HL-60 (cell line): ENCODE results near the gene ADGRB3.

Experiments
- DNase-seq, 2 experiments: peaks; one replicate each; pipeline ENCODE4 v3.0.0-alpha.2; 2010 to 2020; ENCODE audit warnings: low read depth in 1 of 2, low spot score in 1 of 2
- H3K27ac ChIP-seq: fragments of 250-450 bp; sonication (Bioruptor Pico); replicated peaks from 2 replicates; pipeline ENCODE4 v1.5.1; 2020; ENCODE audit warnings: mild to moderate bottlenecking, moderate library complexity
- H3K27me3 ChIP-seq: fragments of 250-450 bp; sonication (Bioruptor Pico); 2 replicates; pipeline ENCODE4 v1.5.1; 2021; ENCODE audit warnings: mild to moderate bottlenecking, moderate library complexity; ENCODE audit not compliant: insufficient read depth, poor library complexity, severe bottlenecking
- H3K4me3 ChIP-seq: replicated peaks from 2 replicates; pipeline ENCODE4 v1.5.1; 2011; ENCODE audit warnings: mild to moderate bottlenecking, control low read depth, low read length; ENCODE audit not compliant: insufficient read depth
- GABPA ChIP-seq: IDR thresholded peaks from 2 replicates; pipeline ENCODE4 v1.6.1; 2012; ENCODE audit warnings: low read depth
- POLR2AphosphoS5 ChIP-seq: IDR thresholded peaks from 2 replicates; pipeline ENCODE4 v1.6.1; 2012; ENCODE audit warnings: low read depth
- SPI1 ChIP-seq: IDR thresholded peaks from 2 replicates; pipeline ENCODE4 v1.6.1; 2012; ENCODE audit warnings: low read depth, mild to moderate bottlenecking, borderline replicate concordance
- TF ChIP-seq, protein P1 (sequence below): IDR thresholded peaks from one replicate; pipeline ENCODE4 v1.5.1; 2011; ENCODE audit warnings: low read length, control low read depth, inconsistent platforms; ENCODE audit not compliant: insufficient read depth
- TF ChIP-seq, protein P2 (sequence below): IDR thresholded peaks from 2 replicates; pipeline ENCODE4 v1.6.1; 2012; ENCODE audit warnings: low read depth; ENCODE audit not compliant: insufficient replicate concordance

ADGRB3 gene

DNA sequence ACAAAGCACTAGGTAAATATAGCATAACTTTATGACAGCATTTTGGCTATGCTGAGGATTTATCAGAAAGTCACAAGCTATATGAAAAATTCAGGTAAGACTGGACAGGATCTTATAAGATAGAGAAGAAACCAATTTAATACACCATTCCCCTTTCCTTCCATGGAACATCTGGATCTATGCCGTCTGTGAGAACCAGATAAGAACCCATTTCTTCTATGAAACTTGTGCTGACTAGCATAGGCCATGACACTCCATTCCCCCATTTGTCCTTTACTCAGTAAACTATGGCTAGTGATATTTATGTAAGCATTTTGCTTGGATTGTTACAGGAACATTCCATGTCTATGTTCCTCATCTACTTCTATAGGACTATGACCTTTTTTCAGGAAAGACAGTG, 437.7 kb downstream of the ADGRB3 start:
- Histone ChIP-seq H3K27ac (no peak overlapping the region), H3K27me3 (no peaks in the 10 kb centered on the region), H3K4me3 (no peak overlapping the region)
- TF ChIP-seq, protein P1, sequence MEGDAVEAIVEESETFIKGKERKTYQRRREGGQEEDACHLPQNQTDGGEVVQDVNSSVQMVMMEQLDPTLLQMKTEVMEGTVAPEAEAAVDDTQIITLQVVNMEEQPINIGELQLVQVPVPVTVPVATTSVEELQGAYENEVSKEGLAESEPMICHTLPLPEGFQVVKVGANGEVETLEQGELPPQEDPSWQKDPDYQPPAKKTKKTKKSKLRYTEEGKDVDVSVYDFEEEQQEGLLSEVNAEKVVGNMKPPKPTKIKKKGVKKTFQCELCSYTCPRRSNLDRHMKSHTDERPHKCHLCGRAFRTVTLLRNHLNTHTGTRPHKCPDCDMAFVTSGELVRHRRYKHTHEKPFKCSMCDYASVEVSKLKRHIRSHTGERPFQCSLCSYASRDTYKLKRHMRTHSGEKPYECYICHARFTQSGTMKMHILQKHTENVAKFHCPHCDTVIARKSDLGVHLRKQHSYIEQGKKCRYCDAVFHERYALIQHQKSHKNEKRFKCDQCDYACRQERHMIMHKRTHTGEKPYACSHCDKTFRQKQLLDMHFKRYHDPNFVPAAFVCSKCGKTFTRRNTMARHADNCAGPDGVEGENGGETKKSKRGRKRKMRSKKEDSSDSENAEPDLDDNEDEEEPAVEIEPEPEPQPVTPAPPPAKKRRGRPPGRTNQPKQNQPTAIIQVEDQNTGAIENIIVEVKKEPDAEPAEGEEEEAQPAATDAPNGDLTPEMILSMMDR = no peak
- TF ChIP-seq SPI1 = no peak
- TF ChIP-seq GABPA = no peak
- no peak for TF ChIP-seq POLR2AphosphoS5
- TF ChIP-seq, protein P2, sequence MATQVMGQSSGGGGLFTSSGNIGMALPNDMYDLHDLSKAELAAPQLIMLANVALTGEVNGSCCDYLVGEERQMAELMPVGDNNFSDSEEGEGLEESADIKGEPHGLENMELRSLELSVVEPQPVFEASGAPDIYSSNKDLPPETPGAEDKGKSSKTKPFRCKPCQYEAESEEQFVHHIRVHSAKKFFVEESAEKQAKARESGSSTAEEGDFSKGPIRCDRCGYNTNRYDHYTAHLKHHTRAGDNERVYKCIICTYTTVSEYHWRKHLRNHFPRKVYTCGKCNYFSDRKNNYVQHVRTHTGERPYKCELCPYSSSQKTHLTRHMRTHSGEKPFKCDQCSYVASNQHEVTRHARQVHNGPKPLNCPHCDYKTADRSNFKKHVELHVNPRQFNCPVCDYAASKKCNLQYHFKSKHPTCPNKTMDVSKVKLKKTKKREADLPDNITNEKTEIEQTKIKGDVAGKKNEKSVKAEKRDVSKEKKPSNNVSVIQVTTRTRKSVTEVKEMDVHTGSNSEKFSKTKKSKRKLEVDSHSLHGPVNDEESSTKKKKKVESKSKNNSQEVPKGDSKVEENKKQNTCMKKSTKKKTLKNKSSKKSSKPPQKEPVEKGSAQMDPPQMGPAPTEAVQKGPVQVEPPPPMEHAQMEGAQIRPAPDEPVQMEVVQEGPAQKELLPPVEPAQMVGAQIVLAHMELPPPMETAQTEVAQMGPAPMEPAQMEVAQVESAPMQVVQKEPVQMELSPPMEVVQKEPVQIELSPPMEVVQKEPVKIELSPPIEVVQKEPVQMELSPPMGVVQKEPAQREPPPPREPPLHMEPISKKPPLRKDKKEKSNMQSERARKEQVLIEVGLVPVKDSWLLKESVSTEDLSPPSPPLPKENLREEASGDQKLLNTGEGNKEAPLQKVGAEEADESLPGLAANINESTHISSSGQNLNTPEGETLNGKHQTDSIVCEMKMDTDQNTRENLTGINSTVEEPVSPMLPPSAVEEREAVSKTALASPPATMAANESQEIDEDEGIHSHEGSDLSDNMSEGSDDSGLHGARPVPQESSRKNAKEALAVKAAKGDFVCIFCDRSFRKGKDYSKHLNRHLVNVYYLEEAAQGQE = no peak
- DNase-seq = no peak

DNA sequence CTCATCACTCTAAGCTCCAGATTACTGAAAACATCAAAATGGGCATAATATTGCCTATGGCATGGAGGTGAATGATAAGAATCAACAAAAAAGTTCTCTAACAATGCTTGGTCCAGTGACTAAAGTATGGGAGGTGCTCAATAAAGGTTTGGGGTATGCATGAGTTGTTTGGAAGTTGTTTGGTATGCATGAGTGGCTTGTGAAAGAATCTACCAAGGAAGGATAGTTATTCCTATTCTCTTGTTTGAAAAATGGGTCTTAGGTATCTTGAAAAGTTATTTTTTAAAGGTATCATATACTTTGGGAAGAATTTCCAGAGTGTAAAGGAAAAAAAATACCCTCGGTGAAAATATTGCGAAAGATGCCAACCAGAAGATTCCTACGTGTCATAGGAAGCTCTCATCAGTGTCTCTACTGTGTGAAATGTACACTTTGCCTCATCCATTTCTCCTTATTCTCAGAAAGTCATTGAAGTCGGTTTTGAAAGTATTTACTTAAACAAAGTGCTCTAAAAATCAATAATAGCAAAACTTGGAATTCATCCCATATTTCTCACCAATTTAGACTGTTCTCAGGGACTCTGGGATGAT, 449.8 kb downstream of the ADGRB3 start:
- H3K27ac ChIP-seq = no peak overlapping the region
- H3K27me3 ChIP-seq = no peaks in the 10 kb centered on the region
- no peak for DNase-seq
- H3K4me3 ChIP-seq = no peak overlapping the region
- TF ChIP-seq, protein P2 = no peak
- TF ChIP-seq POLR2AphosphoS5 = no peak
- TF ChIP-seq, protein P1 = no peak
- TF ChIP-seq SPI1 = no peak
- no peak for TF ChIP-seq GABPA

DNA sequence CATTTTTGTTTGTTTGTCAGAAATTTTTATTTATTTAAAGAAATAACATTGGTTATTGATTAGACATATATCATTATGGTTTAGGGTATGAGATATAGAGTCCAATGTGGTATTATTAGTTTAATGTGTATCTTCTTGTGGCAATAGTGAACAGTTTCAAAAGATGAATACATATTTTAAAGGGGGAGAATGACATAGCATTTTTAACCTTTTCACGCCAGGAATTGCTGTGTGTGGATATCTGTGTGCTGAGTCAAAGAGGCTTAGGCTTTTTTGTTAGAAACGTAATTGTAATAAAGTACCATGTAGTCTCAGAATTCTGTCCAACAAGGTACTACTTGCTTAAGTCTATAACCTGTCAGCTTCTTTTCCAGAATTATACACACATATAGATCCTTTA, 451.6 kb downstream of the ADGRB3 start:
- DNase-seq = no peak
- no peak overlapping the region for H3K27ac ChIP-seq
- TF ChIP-seq, protein P2 = no peak
- TF ChIP-seq, protein P1 = no peak
- TF ChIP-seq GABPA (no peak), POLR2AphosphoS5 (no peak), SPI1 (no peak)
- H3K27me3 ChIP-seq = no peaks in the 10 kb centered on the region
- no peak overlapping the region for H3K4me3 ChIP-seq
